Cardiac muscle cell (in vitro differentiated cells and primary cell): ENCODE measurements around the gene PSMD2. TPM values are rescaled to one million over a fixed set of nuclear protein-coding genes. Genes with fewer than 3 reads are reported as not detected.
A peak's percentile ranks its signal among the peaks of the same experiment; 100 is the strongest.

Source experiments
- DNase-seq, 2 donors: peaks; one replicate each; pipeline versions ENCODE4 v3.0.0 to v3.0.0-alpha.2; 2010 to 2017; ENCODE audit warnings: low read depth in 1 of 2, low spot score in 1 of 2
- H3K27ac ChIP-seq: fragments of 200-600 bp; sonication (generic); 2 replicates; pipeline ENCODE4 v1.5.1; 2016
- H3K27me3 ChIP-seq: fragments of 200-600 bp; sonication (generic); 2 replicates; pipeline ENCODE4 v1.6.0; 2016; ENCODE audit warnings: control low read depth
- H3K36me3 ChIP-seq: fragments of 200-600 bp; sonication (generic); 2 replicates; pipeline ENCODE4 v1.5.1; 2016; ENCODE audit warnings: control low read depth
- H3K4me1 ChIP-seq: fragments of 200-600 bp; sonication (generic); 2 replicates; pipeline ENCODE4 v1.8.1; 2017; ENCODE audit warnings: low read depth, mild to moderate bottlenecking, mixed run types
- H3K4me3 ChIP-seq: fragments of 200-600 bp; sonication (generic); 2 replicates; pipeline ENCODE4 v1.5.1; 2016; ENCODE audit warnings: mild to moderate bottlenecking
- H3K9me3 ChIP-seq: fragments of 200-600 bp; sonication (generic); 2 replicates; pipeline ENCODE4 v1.5.1; 2017; ENCODE audit warnings: low read depth, mild to moderate bottlenecking, control low read depth
- polyA plus RNA-seq: library from polyadenylated mRNA; unstranded; fragments of >200 nt; fragmentation: Nextera tagmentation; extraction: Ambion mirVana; gene quantifications from 2 replicates; pipeline ENCODE4 v1.2.1, GENCODE V29; 2016
- total RNA-seq: library from RNA; depleted of rRNA; stranded (reverse); fragments of >200 nt; gene quantifications from 2 replicates; pipeline ENCODE4 v1.2.3, GENCODE V29; 2016
- TF ChIP-seq, protein P1 (sequence below): IDR thresholded peaks from 2 replicates; pipeline ENCODE4 v1.5.1; 2012; ENCODE audit warnings: low read depth, mild to moderate bottlenecking, low read length

Gene PSMD2
- total and polyA plus RNA-seq, 2 experiments from 2014 or later: 314 to 464 TPM

DNA sequence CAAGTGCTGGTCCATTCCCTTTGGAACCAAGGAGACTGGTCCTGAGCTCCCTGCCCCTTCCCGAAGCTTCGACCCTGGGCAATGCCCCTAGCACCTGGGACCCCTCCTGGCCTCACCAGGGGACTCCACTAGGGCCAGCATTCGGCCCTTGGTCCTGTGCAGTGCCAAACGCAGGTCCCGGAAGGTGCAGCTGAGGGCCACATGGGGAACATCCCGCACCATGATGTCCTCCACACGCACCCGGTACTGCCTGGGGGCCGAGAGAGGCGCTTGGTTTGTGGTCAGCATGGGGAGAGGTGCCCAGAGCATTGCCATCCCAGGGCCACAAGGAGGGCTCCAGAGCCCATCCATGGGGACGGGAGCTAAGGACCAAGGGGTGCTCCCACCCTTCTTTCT, 54.5 kb downstream of the PSMD2 start:
- TF ChIP-seq, protein P1, sequence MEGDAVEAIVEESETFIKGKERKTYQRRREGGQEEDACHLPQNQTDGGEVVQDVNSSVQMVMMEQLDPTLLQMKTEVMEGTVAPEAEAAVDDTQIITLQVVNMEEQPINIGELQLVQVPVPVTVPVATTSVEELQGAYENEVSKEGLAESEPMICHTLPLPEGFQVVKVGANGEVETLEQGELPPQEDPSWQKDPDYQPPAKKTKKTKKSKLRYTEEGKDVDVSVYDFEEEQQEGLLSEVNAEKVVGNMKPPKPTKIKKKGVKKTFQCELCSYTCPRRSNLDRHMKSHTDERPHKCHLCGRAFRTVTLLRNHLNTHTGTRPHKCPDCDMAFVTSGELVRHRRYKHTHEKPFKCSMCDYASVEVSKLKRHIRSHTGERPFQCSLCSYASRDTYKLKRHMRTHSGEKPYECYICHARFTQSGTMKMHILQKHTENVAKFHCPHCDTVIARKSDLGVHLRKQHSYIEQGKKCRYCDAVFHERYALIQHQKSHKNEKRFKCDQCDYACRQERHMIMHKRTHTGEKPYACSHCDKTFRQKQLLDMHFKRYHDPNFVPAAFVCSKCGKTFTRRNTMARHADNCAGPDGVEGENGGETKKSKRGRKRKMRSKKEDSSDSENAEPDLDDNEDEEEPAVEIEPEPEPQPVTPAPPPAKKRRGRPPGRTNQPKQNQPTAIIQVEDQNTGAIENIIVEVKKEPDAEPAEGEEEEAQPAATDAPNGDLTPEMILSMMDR: no peak
- no peak for DNase-seq
- H3K4me3 ChIP-seq: no peak overlapping the region

DNA sequence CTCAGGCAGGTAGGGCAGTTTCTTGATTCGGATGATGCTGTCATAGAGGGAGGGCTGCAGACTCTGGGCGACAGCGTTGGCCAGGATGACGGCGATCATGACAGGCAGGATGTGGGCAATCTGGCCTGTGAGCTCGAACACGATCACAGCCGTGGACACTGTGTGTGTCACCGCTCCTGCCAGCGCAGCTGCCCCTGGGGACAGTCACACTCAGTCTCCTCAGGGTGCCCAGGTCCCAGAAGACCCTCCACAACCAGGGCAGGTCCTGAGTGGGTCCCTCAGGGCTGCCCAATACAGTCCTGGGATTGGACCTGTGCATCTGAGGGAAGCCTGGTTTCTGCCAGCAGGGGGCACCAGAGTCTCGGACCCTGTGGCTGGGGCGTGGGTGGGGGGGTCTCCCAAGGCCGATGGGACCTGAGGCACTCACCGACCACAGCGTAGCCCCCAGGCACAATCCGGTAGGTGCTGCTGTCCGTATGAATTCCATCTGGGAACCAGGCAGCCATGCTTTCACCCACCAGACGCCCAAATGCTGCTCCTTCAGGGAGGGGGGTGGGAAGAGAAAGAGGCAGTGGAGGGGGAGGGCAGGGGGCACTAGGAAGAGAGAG, 55.2 kb downstream of the PSMD2 start:
- peaks cover 10% of the 10 kb centered on the region for H3K36me3 ChIP-seq
- H3K27ac ChIP-seq: no peak overlapping the region
- DNase-seq: peak; percentile 50 to 61

More for the DNA sequence above, 54.5 kb downstream of the PSMD2 start:
- Histone ChIP-seq H3K4me1 (no peaks in the 10 kb centered on the region), H3K27ac (no peak overlapping the region), H3K36me3 (peaks cover 10% of the 10 kb centered on the region), H3K9me3 (no peaks in the 10 kb centered on the region), H3K27me3 (no peaks in the 10 kb centered on the region)

DNA sequence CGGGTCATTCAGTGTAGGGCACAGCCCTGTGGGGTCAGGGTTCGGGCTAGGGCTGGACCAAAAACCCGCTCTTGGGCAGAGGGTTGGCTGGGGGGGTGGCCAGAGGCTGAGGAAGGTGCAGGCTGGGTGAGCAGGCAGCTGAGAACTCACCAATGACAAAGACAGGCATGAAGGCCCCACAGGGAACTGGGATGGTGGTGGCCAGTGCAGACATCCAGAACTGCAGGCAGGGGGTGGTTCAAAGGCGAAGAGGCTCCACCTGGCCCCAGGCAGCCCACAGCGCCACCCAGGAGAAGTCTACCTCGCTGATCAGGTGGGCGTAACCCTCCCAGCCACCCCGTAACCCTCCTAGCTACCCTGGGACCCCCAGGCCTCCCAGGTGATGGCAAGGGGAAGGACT, 55.7 kb downstream of the PSMD2 start:
- Histone ChIP-seq H3K9me3 (no peaks in the 10 kb centered on the region), H3K4me3 (no peak overlapping the region), H3K27me3 (no peaks in the 10 kb centered on the region), H3K4me1 (no peaks in the 10 kb centered on the region), H3K27ac (no peak overlapping the region), H3K36me3 (peaks cover 10% of the 10 kb centered on the region)
- DNase-seq: no peak
- TF ChIP-seq, protein P1: no peak

More for the DNA sequence above, 55.2 kb downstream of the PSMD2 start:
- Histone ChIP-seq H3K4me3 (no peak overlapping the region), H3K4me1 (no peaks in the 10 kb centered on the region), H3K9me3 (no peaks in the 10 kb centered on the region), H3K27me3 (no peaks in the 10 kb centered on the region)
- TF ChIP-seq, protein P1: peak; percentile 76

DNA sequence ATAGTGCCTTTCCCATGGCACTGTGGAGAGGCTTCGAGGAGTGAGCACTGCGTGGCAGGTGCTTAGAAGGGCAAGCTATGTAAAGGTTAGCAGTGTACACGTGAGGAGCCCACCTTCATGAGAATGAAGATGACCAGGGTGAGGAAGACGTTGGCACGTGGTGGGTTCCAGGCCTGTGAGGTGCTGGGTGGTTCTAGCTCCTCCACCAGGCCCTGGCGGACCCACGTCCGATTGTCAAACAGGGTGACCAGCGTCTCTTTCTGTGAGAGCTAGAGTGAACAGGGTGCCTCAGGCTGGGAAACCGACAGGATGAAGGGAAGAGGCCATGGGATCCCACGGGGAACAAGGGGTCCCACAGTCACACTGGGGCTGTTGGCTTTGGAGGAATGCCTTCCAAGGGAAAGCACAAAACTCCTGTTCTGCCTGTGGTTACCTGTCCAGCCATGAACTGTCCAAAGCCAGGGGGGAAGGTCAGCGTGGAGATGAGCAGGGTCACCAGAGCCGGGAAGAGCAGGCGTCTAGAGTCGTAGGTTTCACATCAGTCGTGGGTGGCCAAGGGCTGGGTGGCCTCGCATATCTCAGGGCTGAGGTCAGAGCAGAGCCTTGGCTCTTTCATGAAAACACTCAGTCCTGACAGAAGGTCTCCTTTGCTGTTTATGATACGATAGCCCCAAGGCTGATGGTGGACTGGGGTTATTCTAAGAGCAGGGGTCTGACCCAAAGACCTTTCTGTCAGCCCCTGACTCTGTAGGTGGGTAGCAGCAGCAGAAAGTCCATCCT, 56.4 kb downstream of the PSMD2 start:
- Histone ChIP-seq H3K27me3 (no peaks in the 10 kb centered on the region), H3K36me3 (peaks cover 10% of the 10 kb centered on the region), H3K9me3 (no peaks in the 10 kb centered on the region), H3K4me1 (peaks cover 3% of the 10 kb centered on the region), H3K27ac (no peak overlapping the region), H3K4me3 (no peak overlapping the region)
- TF ChIP-seq, protein P1: no peak
- DNase-seq: no peak

DNA sequence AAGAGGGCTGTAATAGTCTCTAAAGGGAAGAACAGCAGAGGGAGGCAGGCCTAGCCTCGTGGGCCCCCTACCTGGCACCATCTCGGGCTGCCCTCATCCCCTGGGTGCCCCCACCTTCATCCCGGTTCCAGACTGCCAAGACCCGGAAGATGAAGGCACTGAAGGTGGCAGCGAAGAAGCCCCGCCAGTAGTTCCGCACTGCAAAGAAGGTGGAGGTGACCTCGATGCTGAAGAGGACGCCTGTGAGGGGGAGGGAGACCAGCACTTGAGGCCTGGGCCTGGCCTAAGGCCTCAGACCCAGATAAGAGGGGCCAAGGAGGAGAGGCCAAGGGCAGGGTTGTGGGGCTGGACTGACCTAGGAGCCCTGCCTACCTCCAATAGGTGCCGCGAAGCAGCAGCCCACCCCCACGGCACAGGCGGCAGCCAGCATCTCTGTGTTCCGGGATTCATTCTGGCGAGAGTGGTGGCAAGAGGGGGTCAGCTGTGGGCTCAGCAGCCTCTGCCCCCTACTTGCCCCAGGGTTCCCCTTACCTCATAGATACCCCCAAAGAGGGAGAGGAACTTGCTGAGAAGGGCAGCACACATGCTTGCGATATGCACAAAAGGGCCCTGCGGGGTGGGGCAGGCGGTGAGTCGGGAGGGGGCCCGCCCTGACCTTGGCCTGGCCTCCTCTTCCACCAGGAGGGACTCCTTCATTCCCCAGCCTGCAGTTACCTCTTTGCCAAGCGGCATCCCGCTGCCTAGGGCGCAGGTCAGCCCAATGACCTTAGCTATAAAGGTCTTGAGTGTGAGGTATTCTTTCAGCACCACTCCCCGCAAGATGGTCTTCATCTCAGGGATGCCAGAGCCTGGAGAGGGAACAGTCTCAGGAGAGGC, 58.4 kb downstream of the PSMD2 start:
- Histone ChIP-seq H3K36me3 (peaks cover 10% of the 10 kb centered on the region), H3K4me3 (no peak overlapping the region), H3K27ac (no peak overlapping the region), H3K27me3 (no peaks in the 10 kb centered on the region), H3K9me3 (no peaks in the 10 kb centered on the region), H3K4me1 (peaks cover 9% of the 10 kb centered on the region)
- TF ChIP-seq, protein P1: no peak
- no peak for DNase-seq
